ENCODE results near the gene LTBR.

LTBR gene

GRCh38 chr12:6374028-6374785 lies 9.8 kb upstream of the LTBR start:
- Histone ChIP-seq H3K27me3 (ENCODE audit: control insufficient read depth, insufficient read depth, low read length) (no peaks in the 10 kb centered on the region), H3K9ac (ENCODE audit: low read length) (peak overlapping the region; percentile 2), H3K4me3 (ENCODE audit: low read length) (peak overlapping the region; percentile 59), H3K36me3 (ENCODE audit: control insufficient read depth, insufficient read depth, low read length) (no peaks in the 10 kb centered on the region), H3K27ac (ENCODE audit: low read depth, low read length) (peak overlapping the region; percentile 6), H3K4me1 (ENCODE audit: control insufficient read depth, insufficient read depth, low read length) (peaks cover 21% of the 10 kb centered on the region)

GRCh38 chr12:6374786-6375160 lies 9.2 kb upstream of the LTBR start:
- Histone ChIP-seq H3K9ac (ENCODE audit: low read length) (peak overlapping the region; percentile 57), H3K4me3 (ENCODE audit: low read length) (peak overlapping the region; percentile 59), H3K27ac (ENCODE audit: low read depth, low read length) (no peak overlapping the region), H3K36me3 (ENCODE audit: control insufficient read depth, insufficient read depth, low read length) (no peaks in the 10 kb centered on the region), H3K27me3 (ENCODE audit: control insufficient read depth, insufficient read depth, low read length) (no peaks in the 10 kb centered on the region), H3K4me1 (ENCODE audit: control insufficient read depth, insufficient read depth, low read length) (peaks cover 25% of the 10 kb centered on the region)

- peaks cover 29% of the 10 kb centered on the region for H3K4me1 ChIP-seq (ENCODE audit: control insufficient read depth, insufficient read depth, low read length)
- peak within 1 kb of the TSS; percentile 57 for H3K9ac ChIP-seq (ENCODE audit: low read length)
- H3K4me3 ChIP-seq (ENCODE audit: low read length): peak within 1 kb of the TSS; percentile 59
- no peaks in the 10 kb centered on the region for H3K36me3 ChIP-seq (ENCODE audit: control insufficient read depth, insufficient read depth, low read length)
- H3K27ac ChIP-seq (ENCODE audit: low read depth, low read length): peak within 1 kb of the TSS; percentile 67
- no peaks in the 10 kb centered on the region for H3K27me3 ChIP-seq (ENCODE audit: control insufficient read depth, insufficient read depth, low read length)
Observed at GRCh38 chr12:6375269-6376078, 8.5 kb upstream of the LTBR start, which contains the start of gene SCNN1A. SCNN1A (minus strand) TSS chr12:6375563; CDS start chr12:6374783, 780 bp downstream.

- no peaks in the 10 kb centered on the region for H3K27me3 ChIP-seq (ENCODE audit: control insufficient read depth, insufficient read depth, low read length)
- no peak overlapping the region for H3K4me3 ChIP-seq (ENCODE audit: low read length)
- H3K36me3 ChIP-seq (ENCODE audit: control insufficient read depth, insufficient read depth, low read length): no peaks in the 10 kb centered on the region
- peak overlapping the region; percentile 67 for H3K27ac ChIP-seq (ENCODE audit: low read depth, low read length)
- H3K9ac ChIP-seq (ENCODE audit: low read length): no peak overlapping the region
- H3K4me1 ChIP-seq (ENCODE audit: control insufficient read depth, insufficient read depth, low read length): peaks cover 29% of the 10 kb centered on the region
Observed at GRCh38 chr12:6376079-6376869, 7.7 kb upstream of the LTBR start.

- no peak overlapping the region for H3K4me3 ChIP-seq (ENCODE audit: low read length)
- H3K4me1 ChIP-seq (ENCODE audit: control insufficient read depth, insufficient read depth, low read length): peaks cover 29% of the 10 kb centered on the region
Observed at GRCh38 chr12:6376870-6377666, 6.9 kb upstream of the LTBR start.

GRCh38 chr12:6377667-6377994 lies 6.3 kb upstream of the LTBR start:
- no peaks in the 10 kb centered on the region for H3K36me3 ChIP-seq (ENCODE audit: control insufficient read depth, insufficient read depth, low read length)
- peak overlapping the region; percentile 67 for H3K27ac ChIP-seq (ENCODE audit: low read depth, low read length)
- H3K9ac ChIP-seq (ENCODE audit: low read length): no peak overlapping the region
- no peaks in the 10 kb centered on the region for H3K27me3 ChIP-seq (ENCODE audit: control insufficient read depth, insufficient read depth, low read length)
- H3K4me1 ChIP-seq (ENCODE audit: control insufficient read depth, insufficient read depth, low read length): peaks cover 29% of the 10 kb centered on the region
- H3K4me3 ChIP-seq (ENCODE audit: low read length): no peak overlapping the region

More at GRCh38 chr12:6376870-6377666, 6.9 kb upstream of the LTBR start:
- Histone ChIP-seq H3K27me3 (ENCODE audit: control insufficient read depth, insufficient read depth, low read length) (no peaks in the 10 kb centered on the region), H3K36me3 (ENCODE audit: control insufficient read depth, insufficient read depth, low read length) (no peaks in the 10 kb centered on the region), H3K27ac (ENCODE audit: low read depth, low read length) (peak overlapping the region; percentile 67), H3K9ac (ENCODE audit: low read length) (no peak overlapping the region)

GRCh38 chr12:6378709-6379472 lies 5.1 kb upstream of the LTBR start:
- H3K9ac ChIP-seq (ENCODE audit: low read length): no peak overlapping the region
- no peak overlapping the region for H3K4me3 ChIP-seq (ENCODE audit: low read length)
- H3K4me1 ChIP-seq (ENCODE audit: control insufficient read depth, insufficient read depth, low read length): peaks cover 38% of the 10 kb centered on the region

GRCh38 chr12:6380141-6381121 lies 3.5 kb upstream of the LTBR start:
- no peak overlapping the region for H3K4me3 ChIP-seq (ENCODE audit: low read length)
- H3K27me3 ChIP-seq (ENCODE audit: control insufficient read depth, insufficient read depth, low read length): no peaks in the 10 kb centered on the region
- H3K4me1 ChIP-seq (ENCODE audit: control insufficient read depth, insufficient read depth, low read length): peaks cover 48% of the 10 kb centered on the region
- no peaks in the 10 kb centered on the region for H3K36me3 ChIP-seq (ENCODE audit: control insufficient read depth, insufficient read depth, low read length)
- H3K27ac ChIP-seq (ENCODE audit: low read depth, low read length): peak overlapping the region; percentile 1
- H3K9ac ChIP-seq (ENCODE audit: low read length): no peak overlapping the region

More at GRCh38 chr12:6378709-6379472, 5.1 kb upstream of the LTBR start:
- Histone ChIP-seq H3K36me3 (ENCODE audit: control insufficient read depth, insufficient read depth, low read length) (no peaks in the 10 kb centered on the region), H3K27me3 (ENCODE audit: control insufficient read depth, insufficient read depth, low read length) (no peaks in the 10 kb centered on the region), H3K27ac (ENCODE audit: low read depth, low read length) (peak overlapping the region; percentile 44)

- Histone ChIP-seq H3K9ac (ENCODE audit: low read length) (no peak overlapping the region), H3K4me1 (ENCODE audit: control insufficient read depth, insufficient read depth, low read length) (peaks cover 44% of the 10 kb centered on the region), H3K27ac (ENCODE audit: low read depth, low read length) (peak overlapping the region; percentile 98), H3K36me3 (ENCODE audit: control insufficient read depth, insufficient read depth, low read length) (no peaks in the 10 kb centered on the region), H3K27me3 (ENCODE audit: control insufficient read depth, insufficient read depth, low read length) (no peaks in the 10 kb centered on the region), H3K4me3 (ENCODE audit: low read length) (no peak overlapping the region)
Observed at GRCh38 chr12:6382371-6382770, 1.6 kb upstream of the LTBR start.

- Histone ChIP-seq H3K4me1 (ENCODE audit: control insufficient read depth, insufficient read depth, low read length) (peaks cover 41% of the 10 kb centered on the region), H3K4me3 (ENCODE audit: low read length) (peak overlapping the region; percentile 75), H3K9ac (ENCODE audit: low read length) (peak overlapping the region; percentile 72), H3K27ac (ENCODE audit: low read depth, low read length) (peak overlapping the region; percentile 98), H3K27me3 (ENCODE audit: control insufficient read depth, insufficient read depth, low read length) (no peaks in the 10 kb centered on the region), H3K36me3 (ENCODE audit: control insufficient read depth, insufficient read depth, low read length) (peaks cover 6% of the 10 kb centered on the region)
Observed at GRCh38 chr12:6382982-6383381, 980 bp upstream of the LTBR start.
